PC-9 (cell line): Measurements from ENCODE around the gene HEXA. TPM values are rescaled to one million over a fixed set of nuclear protein-coding genes. Genes with fewer than 3 reads are reported as not detected.
A peak's percentile ranks its signal among the peaks of the same experiment; 100 is the strongest.

ENCODE experiments used
- Bru-seq: library from RNA; stranded (reverse); fragments of 400-500 nt; gene quantifications from one replicate; lab custom pipeline; 2021; lab: Mats Ljungman, UMichigan
- BruChase-seq, 2 experiments: library from RNA; stranded (reverse); fragments of 400-500 nt; gene quantifications; one replicate each; lab custom pipeline; 2021; lab: Mats Ljungman, UMichigan
- BruUV-seq: library from RNA; stranded (reverse); fragments of 400-500 nt; replicated peaks from 2 replicates; lab custom pipeline; 2021; lab: Mats Ljungman, UMichigan
- CTCF ChIA-PET: fragments of 300-600 bp; sonication (Branson Sonifier 250); formaldehyde crosslinking; loops from one replicate; lab custom pipeline; 2022; ENCODE audit warnings: antibody characterized with exemption; lab: Charles Lee
- POLR2A ChIA-PET: fragments of 300-600 bp; sonication (Branson Sonifier 250); formaldehyde crosslinking; loops from one replicate; lab custom pipeline; 2022; ENCODE audit warnings: antibody characterized with exemption; ENCODE audit not compliant: unreplicated experiment; lab: Charles Lee
- DNase-seq, 2 experiments: peaks; one replicate each; pipeline versions ENCODE4 v3.0.0 to v3.0.0-alpha.2; 2015 to 2022; ENCODE audit warnings: mixed read lengths in 1 of 2
- H2AFZ ChIP-seq: fragments of 200-600 bp; sonication (generic); 2 replicates; pipeline ENCODE4 v1.8.1; 2017; ENCODE audit warnings: antibody characterized with exemption
- H3F3A ChIP-seq: fragments of 200-600 bp; sonication (generic); 2 replicates; pipeline ENCODE4 v1.8.1; 2017; ENCODE audit warnings: antibody characterized with exemption, mild to moderate bottlenecking, low read depth; ENCODE audit not compliant: insufficient read depth
- H3K27ac ChIP-seq: fragments of 200-600 bp; sonication (generic); 2 replicates; pipeline ENCODE4 v1.6.1; 2016; ENCODE audit warnings: mixed run types
- H3K27me3 ChIP-seq: fragments of 200-600 bp; sonication (generic); 2 replicates; pipeline ENCODE4 v1.6.1; 2016; ENCODE audit warnings: low read depth, mixed run types; ENCODE audit not compliant: insufficient read depth
- H3K36me3 ChIP-seq: fragments of 200-600 bp; sonication (generic); 2 replicates; pipeline ENCODE4 v1.6.1; 2016; ENCODE audit warnings: low read depth, mixed run types
- H3K4me1 ChIP-seq: fragments of 200-600 bp; sonication (generic); replicated peaks from 2 replicates; pipeline ENCODE4 v1.6.1; 2016; ENCODE audit warnings: mixed run types; ENCODE audit not compliant: insufficient read depth
- H3K4me2 ChIP-seq: fragments of 200-600 bp; sonication (generic); 2 replicates; pipeline ENCODE4 v1.6.1; 2017; ENCODE audit warnings: mixed run types
- H3K4me3 ChIP-seq: fragments of 200-600 bp; sonication (generic); 2 replicates; pipeline ENCODE4 v1.6.1; 2016; ENCODE audit warnings: mixed run types
- H3K79me2 ChIP-seq: fragments of 200-600 bp; sonication (generic); 2 replicates; pipeline ENCODE4 v1.6.1; 2017; ENCODE audit warnings: low read depth, mixed run types
- H3K9me2 ChIP-seq: fragments of 200-600 bp; sonication (generic); 2 replicates; pipeline ENCODE4 v1.8.1; 2017; ENCODE audit warnings: mild to moderate bottlenecking; ENCODE audit not compliant: insufficient read depth
- H3K9me3 ChIP-seq: fragments of 200-600 bp; sonication (generic); 2 replicates; pipeline ENCODE4 v1.8.1; 2016; ENCODE audit warnings: low read depth; ENCODE audit not compliant: insufficient read depth
- H4K20me1 ChIP-seq: fragments of 200-600 bp; sonication (generic); 2 replicates; pipeline ENCODE4 v1.8.1; 2017; ENCODE audit not compliant: insufficient read depth
- CTCF ChIP-seq: fragments of 200-600 bp; sonication (generic); conservative IDR thresholded peaks from 2 replicates; pipeline ENCODE4 v1.6.1; 2017; ENCODE audit warnings: mixed run types, antibody characterized with exemption, mild to moderate bottlenecking, moderate library complexity
- EZH2 ChIP-seq: fragments of 200-600 bp; sonication (generic); IDR thresholded peaks from 2 replicates; pipeline ENCODE4 v1.8.0; 2017; ENCODE audit warnings: antibody characterized with exemption, low read depth
- intact Hi-C: fragments of 100-400 bp; cut with micrococcal nuclease; formaldehyde crosslinking; loops from one replicate; pipeline ENCODE4 v1.10.0; 2022; ENCODE audit not compliant: unreplicated experiment
- long read RNA-seq: library from polyadenylated mRNA; stranded (forward); transcript quantifications from one replicate; pipeline ENCODE4 v2.0.0, GENCODE V29; 2022
- total RNA-seq: library from RNA; stranded (reverse); gene quantifications from 2 replicates; pipeline ENCODE4 v1.2.3, GENCODE V29; 2021

HEXA gene
- total RNA-seq = 129 and 150 TPM in 2 replicates
- percentile 77 among the genes with signal in this experiment for Bru-seq, nascent RNA
- percentile 89 among the genes with signal in this experiment for BruChase-seq, experiment 1, labeled RNA remaining after a 2-hour chase
- percentile 87 among the genes with signal in this experiment for BruChase-seq, experiment 2, labeled RNA remaining after a 6-hour chase
- long read RNA-seq, full-length matches to known transcripts = 194 of 212 reads
- long read RNA-seq, partial matches to known transcripts = 7 of 212 reads
- long read RNA-seq, other reads (novel, unspliced or antisense) = 11 of 212 reads

- H3K4me2 ChIP-seq = peak within 1 kb of the TSS; percentile 89
- H3K9me2 ChIP-seq = no peaks in the 10 kb centered on the region
- peaks cover 36% of the 10 kb centered on the region for H3K79me2 ChIP-seq
- intact Hi-C loops = loop anchor here (2.0 kb wide), 1 partner anchor 97 kb away; no protein-coding TSS in a partner anchor
- H3K4me3 ChIP-seq = peak within 1 kb of the TSS; percentile 84
- H3K36me3 ChIP-seq = no peaks in the 10 kb centered on the region
- no peaks in the 10 kb centered on the region for H4K20me1 ChIP-seq
- H3F3A ChIP-seq = peaks cover 8% of the 10 kb centered on the region; the same call in 1 of the 2 replicates
- H3K4me1 ChIP-seq = peaks cover 16% of the 10 kb centered on the region
- DNase-seq = peak; percentile 78 to 97
- TSS peak; percentile 92 for BruUV-seq
- ChIA-PET POLR2A (interaction anchor here (0.6 to 0.7 kb wide), 6 partner anchors 150 to 1852 kb away, joined by 3 to 6 read pairs (median 4); no protein-coding TSS in a partner anchor), CTCF (interaction anchor here (0.5 kb wide), 1 partner anchor 312 kb away, joined by 3 read pairs; no protein-coding TSS in a partner anchor)
- H2AFZ ChIP-seq = peak within 1 kb of the TSS; percentile 97
- H3K27ac ChIP-seq = peak within 1 kb of the TSS; percentile 73
- TF ChIP-seq CTCF (no peak), EZH2 (no peak)
- no peaks in the 10 kb centered on the region for H3K9me3 ChIP-seq
- H3K27me3 ChIP-seq = no peaks in the 10 kb centered on the region
Observed at GRCh38 chr15:72375846-72376581, at the start of gene HEXA. HEXA (minus strand) TSS chr15:72376014; CDS start chr15:72375972, 42 bp downstream.

- no peak overlapping the region for H3K4me2 ChIP-seq
- H3K27me3 ChIP-seq = peaks cover 15% of the 10 kb centered on the region; the same call in 1 of the 2 replicates
- H3K79me2 ChIP-seq = no peaks in the 10 kb centered on the region
- H3K4me1 ChIP-seq = no peaks in the 10 kb centered on the region
- H4K20me1 ChIP-seq = no peaks in the 10 kb centered on the region
- intact Hi-C loops = no loop called here
- H3K27ac ChIP-seq = no peak overlapping the region
- no peaks in the 10 kb centered on the region for H3F3A ChIP-seq
- no peak overlapping the region for H2AFZ ChIP-seq
- H3K4me3 ChIP-seq = no peak overlapping the region
- H3K9me3 ChIP-seq = peaks cover 11% of the 10 kb centered on the region; the same call in 1 of the 2 replicates
- H3K9me2 ChIP-seq = no peaks in the 10 kb centered on the region
- TF ChIP-seq EZH2 = no peak
- no peak for TF ChIP-seq CTCF
- no TSS peak for BruUV-seq
- POLR2A ChIA-PET = no interaction called here
- DNase-seq = no peak
- no peaks in the 10 kb centered on the region for H3K36me3 ChIP-seq
- CTCF ChIA-PET = no interaction called here
Observed at GRCh38 chr15:72423256-72423655, 47.4 kb upstream of the HEXA start.

- Histone ChIP-seq H3K9me2 (no peaks in the 10 kb centered on the region), H3K27ac (no peak overlapping the region), H2AFZ (no peak overlapping the region), H4K20me1 (no peaks in the 10 kb centered on the region), H3K4me3 (no peak overlapping the region), H3K9me3 (peaks cover 6% of the 10 kb centered on the region; the same call in 1 of the 2 replicates), H3K27me3 (peaks cover 15% of the 10 kb centered on the region; the same call in 1 of the 2 replicates), H3F3A (no peaks in the 10 kb centered on the region), H3K79me2 (no peaks in the 10 kb centered on the region), H3K4me1 (no peaks in the 10 kb centered on the region), H3K4me2 (no peak overlapping the region), H3K36me3 (no peaks in the 10 kb centered on the region)
- intact Hi-C loops = no loop called here
- no peak for DNase-seq
- CTCF ChIA-PET = no interaction called here
- no TSS peak for BruUV-seq
- POLR2A ChIA-PET = no interaction called here
- TF ChIP-seq CTCF (no peak), EZH2 (no peak)
Observed at GRCh38 chr15:72421484-72421883, 45.7 kb upstream of the HEXA start.
